Neural cell (in vitro differentiated cells): ENCODE results near the gene BLVRB.

ENCODE experiments used
- RAD21 ChIP-seq: fragments of 450-650 bp; conservative IDR thresholded peaks from 2 replicates; pipeline ENCODE4 v1.6.1; 2014; ENCODE audit warnings: antibody characterized with exemption, mild to moderate bottlenecking, moderate library complexity
- TF ChIP-seq, protein P1 (sequence below): fragments of 450-650 bp; IDR thresholded peaks from 2 replicates; pipeline ENCODE4 v1.5.1; 2014; ENCODE audit warnings: antibody characterized with exemption, mild to moderate bottlenecking, moderate library complexity; ENCODE audit not compliant: poor library complexity, severe bottlenecking

- TF ChIP-seq, protein P1, sequence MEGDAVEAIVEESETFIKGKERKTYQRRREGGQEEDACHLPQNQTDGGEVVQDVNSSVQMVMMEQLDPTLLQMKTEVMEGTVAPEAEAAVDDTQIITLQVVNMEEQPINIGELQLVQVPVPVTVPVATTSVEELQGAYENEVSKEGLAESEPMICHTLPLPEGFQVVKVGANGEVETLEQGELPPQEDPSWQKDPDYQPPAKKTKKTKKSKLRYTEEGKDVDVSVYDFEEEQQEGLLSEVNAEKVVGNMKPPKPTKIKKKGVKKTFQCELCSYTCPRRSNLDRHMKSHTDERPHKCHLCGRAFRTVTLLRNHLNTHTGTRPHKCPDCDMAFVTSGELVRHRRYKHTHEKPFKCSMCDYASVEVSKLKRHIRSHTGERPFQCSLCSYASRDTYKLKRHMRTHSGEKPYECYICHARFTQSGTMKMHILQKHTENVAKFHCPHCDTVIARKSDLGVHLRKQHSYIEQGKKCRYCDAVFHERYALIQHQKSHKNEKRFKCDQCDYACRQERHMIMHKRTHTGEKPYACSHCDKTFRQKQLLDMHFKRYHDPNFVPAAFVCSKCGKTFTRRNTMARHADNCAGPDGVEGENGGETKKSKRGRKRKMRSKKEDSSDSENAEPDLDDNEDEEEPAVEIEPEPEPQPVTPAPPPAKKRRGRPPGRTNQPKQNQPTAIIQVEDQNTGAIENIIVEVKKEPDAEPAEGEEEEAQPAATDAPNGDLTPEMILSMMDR, result no peak
- TF ChIP-seq RAD21, result no peak
Observed at GRCh38 chr19:40494191-40494838, 28.8 kb upstream of the BLVRB start.
